Measurements from ENCODE around the gene FAM167B.
"Not testable (repeated sequence)": the region's sequence is repeated elsewhere in the genome, so short reads cannot be mapped to it uniquely, and the experiment has no call there.

FAM167B gene

DNA sequence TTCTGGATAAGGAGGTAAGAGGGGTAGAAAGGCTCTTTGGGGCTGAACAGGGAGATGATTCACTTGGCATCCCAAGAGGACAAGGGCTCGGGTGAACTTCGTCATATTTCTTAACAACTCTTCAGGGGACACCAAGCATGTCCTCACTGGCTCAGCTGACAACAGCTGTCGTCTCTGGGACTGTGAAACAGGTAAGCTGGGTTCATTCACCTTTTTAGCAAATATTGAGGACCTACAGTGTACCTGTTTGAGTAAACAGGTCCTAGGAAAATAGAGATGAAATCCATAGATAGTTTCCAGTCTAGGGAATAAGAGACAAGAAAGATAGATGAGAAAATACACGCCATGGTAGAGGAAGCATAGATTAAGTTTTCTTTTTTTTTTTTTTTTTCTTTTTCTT lies 22.7 kb upstream of the FAM167B start:
- no peak for DNase-seq

DNA sequence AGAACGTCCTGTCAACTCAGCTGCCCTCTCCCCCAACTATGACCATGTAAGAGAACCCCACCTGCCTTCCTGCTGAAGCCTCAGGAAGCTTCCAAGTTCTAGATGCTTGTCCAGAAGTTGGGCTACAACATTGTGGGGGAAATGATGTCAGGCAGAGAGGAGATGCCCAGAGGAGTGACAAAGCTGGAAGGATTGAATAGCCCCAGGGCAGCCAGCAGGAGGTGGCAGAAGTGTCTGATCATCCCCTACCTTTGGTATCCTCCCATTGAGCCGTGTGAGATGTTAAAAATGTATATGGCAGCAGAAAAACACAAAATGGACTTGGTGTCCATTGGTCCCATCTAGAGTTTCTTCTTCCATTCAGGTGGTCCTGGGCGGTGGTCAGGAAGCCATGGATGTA lies 18.3 kb upstream of the FAM167B start:
- no peak for DNase-seq

DNA sequence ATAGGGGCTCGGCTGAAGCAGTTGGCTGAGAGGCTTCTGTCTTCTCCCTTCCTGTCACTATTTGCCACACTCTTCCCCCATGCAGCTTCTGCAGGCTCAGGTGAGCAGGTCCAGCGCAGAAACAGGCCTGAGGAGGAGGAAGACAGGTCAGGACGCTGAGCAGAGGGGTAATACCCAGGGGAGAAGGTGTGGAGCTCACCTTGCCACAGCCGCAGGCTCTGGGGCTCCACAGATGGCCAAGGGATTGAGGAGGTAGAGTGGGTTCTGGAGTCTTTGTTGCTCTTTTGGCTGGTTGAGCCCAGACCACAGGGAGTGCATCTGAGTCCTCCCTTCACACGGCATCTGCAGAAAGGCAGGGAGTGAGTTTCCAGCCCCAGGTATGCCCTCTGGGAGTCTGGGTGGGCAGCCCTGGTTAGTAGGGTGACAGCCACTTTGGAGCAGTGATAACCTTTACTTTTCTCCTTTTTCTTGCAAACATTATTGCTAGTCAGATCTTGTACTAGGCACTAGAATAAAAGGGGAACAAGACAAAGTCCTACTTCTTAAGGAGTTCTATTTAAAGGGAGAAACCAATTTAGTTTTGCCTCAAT lies 15.1 kb upstream of the FAM167B start:
- no peak for DNase-seq

DNA sequence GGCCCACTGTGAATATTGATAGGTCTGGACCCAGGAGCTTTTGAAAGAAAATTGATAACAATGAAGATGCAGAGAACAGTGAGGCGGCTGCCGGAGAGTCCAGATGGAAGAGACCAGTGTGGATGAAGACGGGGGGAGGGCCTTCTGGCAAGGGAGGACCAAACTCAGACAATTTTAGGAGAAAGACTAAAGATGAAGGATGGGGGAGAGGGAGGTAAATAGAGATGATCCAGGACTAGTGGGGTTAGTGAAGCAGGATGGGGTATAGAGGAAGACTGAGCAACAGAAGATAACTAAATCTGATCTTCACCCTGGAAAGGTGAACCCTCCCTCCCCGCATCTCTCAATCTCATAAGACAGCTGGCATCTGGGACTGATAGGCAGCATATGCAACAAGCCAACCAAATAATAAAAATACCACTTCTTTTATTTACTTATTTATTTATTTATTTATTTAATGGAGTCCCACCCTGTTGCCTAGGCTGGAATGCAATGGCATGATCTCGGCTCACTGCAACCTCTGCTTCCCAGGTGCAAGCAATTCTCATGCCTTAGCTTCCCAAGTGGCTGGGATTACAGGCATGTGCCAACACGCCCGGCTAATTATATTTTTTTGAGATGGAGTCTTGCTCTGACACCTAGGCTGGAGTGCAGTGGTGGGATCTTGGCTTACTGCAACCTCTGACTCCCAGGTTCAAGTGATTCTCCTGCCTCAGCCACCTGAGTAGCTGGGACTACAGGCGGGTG lies 14.3 kb upstream of the FAM167B start:
- no peak for DNase-seq

DNA sequence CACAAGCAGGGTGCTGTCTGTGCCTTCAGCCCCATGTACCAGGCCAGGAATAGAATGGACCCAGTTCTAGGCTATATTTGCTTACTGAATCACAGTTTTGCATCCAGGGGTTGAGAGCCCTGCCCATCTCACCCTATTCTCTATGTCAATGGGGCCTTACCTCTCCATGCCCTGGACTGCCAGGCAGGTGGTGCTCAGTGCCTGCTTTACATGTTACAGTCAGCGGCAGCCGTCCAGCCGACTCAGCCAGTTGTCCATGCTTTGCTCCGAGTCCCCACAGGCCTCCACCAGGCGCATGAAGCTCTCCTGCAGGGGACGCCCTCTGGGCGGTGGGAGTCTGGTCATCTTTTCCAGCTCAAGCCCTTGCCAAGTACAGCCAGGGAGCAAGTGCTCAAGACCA lies 12.2 kb upstream of the FAM167B start:
- no peak for DNase-seq

DNA sequence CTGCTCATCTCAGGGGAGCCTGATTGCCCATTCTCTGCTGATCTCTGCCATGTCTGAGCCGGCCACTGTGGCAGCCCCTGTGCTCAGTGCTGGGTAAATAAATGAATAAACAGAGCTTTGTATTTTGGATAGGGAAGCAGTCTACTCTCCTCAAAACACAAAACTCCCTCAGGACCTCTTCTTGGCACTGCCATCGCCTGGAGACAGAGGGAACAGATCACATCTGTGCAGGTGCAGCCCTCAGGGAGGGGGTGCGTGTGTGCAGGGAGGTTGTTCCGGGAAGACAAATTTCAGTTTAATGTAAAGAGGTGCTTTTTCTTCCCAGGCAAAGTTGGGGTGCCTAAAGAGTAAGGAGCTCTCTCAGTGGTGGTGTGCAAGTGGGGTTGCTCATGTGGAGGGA lies 7.7 kb upstream of the FAM167B start:
- DNase-seq = no peak

DNA sequence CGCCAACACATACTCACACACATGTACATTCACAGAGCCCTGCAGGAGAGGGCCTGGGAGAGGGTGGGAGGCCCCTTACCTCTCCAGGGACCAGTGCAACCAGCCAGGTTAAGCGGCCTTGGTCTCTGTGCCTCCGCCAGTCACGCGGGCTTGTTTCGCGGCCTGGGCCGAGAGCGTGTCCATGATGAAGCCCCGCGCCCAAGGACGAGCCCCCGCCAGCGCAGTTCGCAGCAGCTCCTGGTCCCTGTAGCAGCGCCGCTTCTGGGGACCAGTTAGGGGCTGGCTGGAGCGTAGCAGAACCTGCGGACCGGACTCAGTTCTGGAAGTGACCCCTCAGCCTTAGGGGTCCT lies 7.3 kb upstream of the FAM167B start:
- no peak for DNase-seq

DNA sequence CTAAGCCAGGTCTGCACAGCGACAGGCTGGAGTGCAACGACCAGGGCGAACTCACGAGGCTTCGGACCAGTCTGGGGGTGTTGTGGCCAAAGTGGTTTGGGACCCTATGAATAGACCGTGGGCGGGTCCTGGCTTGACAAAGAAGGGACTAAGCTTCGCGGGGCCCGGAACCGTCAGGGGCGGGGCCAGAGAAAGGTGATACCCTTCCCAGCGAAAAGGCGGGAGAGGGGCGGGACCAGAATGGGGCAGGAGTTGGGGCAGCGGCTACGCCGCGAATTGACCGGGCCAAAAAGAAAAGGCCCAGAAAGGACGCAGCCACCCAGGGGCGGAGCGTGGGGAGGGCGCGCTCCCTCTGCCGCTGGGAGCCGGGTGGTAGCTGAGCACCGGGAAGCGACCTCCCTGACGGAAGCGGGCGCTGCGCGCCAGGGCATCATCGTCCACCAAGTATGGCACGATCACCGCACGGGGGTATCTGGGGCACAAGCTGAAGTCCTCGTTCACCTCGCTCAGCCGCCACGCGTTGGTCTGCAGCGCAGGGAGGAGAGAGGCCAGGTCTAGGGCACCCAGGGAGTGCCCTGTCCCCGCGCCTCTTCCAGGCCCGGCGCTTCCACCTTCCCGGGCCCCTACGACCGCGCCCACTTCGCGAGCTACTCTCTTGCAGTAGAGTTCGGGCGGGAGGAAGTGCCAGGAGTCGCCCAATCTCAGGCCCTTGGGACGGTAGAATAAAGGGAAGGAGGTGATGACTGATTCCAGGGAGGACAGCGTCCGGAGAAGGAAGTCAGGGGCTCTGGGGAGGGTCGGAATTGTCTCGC lies 6.7 kb upstream of the FAM167B start:
- DNase-seq = no peak

DNA sequence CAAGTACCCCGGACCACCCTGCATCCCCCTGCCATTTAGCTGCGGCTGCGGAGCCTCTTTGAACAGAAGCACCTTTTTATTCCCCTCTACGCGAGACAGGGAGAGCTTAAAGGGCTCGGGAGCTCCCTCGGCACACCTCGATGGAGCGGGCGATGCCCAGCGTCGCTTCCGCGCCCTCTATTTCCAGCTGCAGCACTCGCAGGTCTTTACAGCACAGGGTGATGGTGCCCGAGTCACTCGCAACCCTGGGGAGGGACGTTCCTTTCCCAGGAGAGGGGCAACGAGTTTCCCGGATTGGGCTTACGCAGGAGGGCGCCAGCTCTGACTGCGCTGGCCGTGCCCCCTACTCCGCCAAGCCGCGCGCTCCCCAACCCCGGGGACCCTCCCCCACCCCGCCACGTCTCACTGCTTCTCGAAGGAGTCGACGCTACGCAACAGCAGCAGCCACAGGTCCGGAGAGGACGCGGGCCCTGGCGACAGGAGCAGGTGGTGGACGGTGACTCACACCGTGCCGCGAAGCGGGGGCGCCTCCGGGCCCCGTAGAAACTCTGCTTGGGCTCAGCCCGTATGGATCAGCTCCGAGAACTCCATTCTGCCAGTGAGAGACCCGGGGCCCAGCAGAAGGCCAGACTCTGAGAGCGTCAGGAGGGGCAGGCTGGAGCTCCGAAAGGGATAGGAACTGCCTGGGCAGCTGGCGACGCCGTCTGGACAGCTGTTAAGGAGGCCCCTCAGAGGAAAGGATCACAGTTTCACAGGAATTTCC lies 5.8 kb upstream of the FAM167B start:
- DNase-seq = no peak

DNA sequence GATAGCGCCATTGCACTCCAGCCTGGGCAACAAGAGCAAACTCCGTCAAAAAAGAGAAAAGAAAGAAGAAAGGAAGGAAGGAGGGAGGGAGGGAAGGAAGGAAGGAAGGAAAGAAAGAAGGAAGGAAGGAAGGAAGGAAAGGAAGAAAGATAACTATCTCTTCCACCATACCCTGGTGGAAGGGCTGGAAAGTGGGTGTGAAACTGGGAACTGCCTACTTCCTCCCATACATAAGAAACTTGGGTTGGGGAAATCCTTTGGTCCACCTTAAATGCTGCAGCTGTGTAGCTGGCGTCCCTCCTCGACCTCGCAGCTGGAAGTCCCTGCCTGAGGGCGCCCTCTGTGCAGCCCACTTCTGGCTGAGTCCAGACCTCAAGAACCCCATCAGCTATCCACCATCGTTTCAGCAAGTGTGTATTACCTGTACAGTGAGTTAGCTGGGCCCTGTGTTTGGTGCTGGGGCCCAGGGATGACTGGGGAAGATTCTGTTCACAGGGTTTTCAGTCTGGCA lies 4.6 kb upstream of the FAM167B start:
- no peak for DNase-seq

DNA sequence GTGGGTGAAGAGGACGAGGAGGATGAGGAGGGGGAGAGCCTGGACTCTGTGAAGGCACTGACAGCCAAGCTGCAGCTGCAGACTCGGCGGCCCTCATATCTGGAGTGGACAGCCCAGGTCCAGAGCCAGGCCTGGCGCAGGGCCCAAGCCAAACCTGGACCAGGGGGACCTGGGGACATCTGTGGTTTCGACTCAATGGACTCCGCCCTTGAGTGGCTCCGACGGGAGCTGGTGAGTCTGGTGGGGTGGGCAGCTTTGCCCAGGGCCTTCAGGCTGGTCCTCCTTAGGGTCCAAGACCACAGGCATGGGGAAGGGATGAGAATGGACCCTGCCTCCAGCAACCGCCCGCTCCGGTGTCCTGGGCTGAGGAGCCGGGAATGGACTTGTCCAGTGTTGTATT lies 430 bp downstream of the FAM167B start:
- no peak for DNase-seq

DNA sequence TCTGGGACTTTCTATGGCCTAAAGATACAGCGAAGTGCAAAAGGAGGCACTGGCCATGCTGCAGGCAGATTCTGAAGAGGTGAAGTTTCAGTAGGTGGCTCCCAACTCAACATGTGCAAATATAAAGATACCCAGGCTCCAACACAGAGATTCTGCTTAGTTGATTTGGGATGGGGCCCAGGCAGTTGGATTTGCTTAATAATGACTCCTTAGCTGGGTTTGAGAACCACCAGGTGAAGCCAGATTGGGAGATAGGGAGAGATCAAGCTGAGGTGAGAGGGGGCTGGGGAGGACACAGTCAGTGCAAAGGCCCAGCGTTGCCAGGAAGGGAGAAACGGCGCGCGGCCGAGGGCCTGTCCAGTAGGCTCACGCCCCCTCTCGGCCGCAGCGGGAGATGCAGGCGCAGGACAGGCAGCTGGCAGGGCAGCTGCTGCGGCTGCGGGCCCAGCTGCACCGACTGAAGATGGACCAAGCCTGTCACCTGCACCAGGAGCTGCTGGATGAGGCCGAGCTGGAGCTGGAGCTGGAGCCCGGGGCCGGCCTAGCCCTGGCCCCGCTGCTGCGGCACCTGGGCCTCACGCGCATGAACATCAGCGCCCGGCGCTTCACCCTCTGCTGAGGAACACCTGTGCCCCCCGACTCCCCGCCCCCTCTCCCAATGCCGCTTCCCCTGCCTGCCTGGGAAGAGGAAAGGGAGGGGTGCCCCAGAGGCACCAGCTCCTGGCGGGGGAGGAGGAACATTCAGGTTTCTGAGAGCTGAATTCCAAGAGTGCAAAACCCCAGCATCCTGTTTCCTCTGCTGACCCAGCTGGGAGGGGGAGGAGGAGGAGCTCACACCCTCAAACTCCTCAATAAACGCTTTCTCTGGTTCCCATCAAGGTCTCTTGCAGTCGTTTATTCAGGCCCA lies 1.2 kb downstream of the FAM167B start:
- DNase-seq = no peak

DNA sequence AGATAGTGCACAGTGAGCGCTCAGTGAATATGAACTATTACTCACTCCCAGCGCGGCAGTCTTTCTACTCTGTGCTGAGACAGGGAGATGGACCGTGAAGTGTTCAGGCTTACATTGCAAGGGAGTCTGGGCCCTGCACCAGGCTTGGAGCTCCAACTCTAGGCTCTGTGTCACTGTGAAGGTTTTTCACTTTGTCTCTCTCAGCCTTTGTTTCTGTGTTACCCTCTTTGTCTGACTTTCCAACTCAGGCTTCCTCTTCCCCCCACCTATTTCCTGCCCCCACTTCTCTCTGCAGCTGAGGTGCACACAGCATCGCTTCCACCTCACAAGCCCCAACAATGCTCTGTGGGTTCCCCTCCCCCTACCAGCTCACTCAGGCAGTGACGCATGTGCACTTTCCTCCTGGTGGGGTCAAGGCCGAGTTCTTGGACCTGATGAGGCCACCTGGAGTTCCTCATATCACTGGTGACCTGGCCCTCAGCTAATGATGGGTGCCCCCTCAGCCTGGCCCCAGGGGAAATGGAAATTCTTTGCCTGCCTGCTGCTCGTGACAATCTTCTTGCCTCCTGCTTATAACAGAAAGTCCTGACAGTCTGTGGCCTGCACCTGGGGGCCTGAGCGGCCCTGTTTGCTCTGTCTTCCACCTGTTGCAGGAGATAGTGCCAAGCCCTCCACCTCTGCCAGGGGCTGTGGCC lies 3.0 kb downstream of the FAM167B start:
- no peak for DNase-seq

DNA sequence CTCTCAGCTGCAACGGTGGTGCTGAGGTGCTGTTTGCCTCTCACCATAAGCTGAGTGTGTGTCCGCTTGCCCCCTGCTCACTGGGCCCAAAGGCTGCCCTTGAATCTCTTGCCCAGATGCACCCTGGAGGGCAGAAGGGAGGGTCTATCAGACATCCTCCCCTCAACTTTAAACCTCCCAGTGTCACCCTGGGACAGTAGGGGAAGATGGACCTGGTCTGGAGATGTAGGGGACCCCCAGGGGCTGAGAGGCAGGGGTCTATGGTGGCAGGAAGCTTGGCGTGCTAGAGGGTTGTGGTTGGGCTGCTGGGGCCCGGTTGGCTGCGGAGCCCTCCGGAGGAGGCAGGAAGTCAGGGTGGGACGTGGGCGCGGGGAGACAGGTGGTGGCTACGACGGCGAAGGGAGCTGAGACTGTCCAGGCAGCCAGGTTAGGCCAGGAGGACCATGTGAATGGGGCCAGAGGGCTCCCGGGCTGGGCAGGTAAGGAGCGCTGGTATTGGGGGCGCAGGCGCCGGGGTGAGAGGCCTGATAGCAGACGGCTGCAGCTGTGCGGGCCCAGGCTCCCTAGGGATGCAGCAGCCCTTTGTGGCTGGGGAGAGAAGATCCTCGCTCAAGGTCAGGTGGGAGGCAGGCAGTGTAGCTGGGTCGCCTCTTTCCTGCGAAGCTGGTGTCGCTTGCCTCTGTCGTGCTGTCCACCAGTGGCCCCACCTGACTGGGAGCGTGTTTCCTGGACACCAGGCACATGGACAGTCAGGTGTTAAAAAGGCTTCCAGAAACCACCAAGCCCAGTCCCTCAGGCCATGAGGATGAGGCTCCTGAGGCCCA lies 4.1 kb downstream of the FAM167B start, which contains the start of gene LCK:
TSS of gene LCK (plus strand) at position 373 of the 824 bp plus-strand sequence. CDS start 23,065 bp downstream, outside the sequence.
- no peak for DNase-seq

DNA sequence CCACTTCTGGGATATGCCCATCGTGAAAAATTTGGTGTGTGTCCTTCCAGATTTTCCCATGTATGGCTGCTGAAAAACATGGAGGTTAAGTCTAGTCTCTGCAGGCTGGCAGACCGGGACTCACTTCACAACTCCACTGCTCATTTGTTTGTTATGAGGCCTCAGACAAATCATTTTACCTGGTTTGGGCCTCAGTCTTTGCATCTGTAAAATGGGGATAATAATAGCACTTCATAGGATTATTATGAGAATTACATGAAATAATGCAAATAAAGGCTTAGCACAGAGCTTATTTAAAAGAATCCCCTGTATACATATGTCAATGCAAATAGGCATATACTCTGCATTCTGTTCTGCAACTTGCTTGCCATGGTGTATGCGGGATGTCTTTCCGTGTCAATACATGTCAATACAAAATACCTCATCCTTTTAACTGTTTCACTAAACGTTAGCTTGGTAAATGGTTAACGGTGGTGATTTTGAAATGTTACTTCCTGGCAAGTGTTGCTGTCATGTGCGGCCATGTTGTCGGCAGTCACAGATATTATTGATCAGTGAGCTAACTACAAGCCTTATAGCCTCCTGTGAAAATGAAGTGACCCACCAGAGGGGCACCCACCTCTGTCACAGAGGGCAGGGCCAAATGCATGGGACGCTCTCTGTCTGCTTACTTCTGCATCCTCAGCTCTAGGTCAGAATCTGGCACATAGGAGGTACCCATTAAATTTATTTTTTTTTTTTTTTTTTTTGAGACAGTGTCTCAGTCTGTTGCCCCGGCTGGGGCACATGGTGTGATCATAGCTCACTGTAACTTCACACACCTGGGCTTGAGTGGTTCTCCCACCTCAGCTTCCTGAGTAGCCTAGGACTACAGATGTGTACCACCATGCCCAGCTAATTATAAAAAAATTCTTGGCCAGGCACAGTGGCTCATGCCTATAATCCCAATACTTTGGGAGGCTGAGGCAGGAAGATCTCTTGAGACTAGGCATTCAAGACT lies 8.3 kb downstream of the FAM167B start:
- DNase-seq = no peak

DNA sequence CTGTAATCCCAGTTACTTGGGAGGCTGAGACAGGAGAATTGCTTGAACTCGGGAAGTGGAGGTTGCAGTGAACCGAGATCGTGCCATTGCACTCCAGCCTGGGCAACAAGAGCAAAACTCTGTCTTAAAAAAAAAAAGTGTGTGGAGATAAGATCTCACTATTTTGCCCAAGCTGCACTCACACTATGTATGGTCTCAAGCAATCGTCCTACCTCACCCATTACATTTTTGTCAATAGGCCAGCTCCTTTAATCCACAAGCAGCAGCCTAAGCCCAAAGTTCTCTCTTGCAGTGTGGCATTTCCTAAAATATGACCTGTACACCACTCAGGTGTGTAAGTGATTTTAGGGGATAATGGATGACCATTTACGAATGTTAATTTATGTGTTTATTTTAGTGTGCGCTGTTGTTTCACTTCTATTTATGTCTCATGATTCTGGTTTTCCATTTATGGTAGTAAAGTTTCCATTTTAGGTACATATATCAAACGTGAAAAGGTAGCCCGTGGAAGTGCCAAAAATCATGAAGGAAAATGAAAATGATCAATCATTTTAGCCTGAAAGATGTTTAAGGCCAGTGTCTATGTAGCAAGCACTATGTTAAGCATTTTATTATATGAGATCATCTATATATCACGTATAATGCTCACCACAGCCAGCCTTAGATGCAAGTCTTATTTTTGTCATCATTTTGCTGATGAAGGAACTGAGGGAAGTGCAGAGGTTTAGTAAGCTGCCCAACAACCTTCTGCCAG lies 9.6 kb downstream of the FAM167B start:
- DNase-seq = no peak

DNA sequence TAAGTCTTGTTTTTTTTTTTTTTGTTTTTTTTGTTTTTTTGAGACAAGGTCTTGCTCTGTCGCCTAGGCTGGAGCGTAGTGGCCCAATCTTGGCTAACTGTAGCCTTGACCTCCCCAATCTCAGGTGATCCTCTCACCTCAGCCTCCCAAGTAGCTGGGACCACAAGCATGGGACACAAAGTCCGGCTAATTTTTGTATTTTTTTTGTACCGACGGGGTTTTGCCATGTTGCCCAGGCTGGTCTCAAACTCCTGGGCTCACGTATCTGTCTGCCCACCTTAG lies 10.1 kb downstream of the FAM167B start:
- no peak for DNase-seq

DNA sequence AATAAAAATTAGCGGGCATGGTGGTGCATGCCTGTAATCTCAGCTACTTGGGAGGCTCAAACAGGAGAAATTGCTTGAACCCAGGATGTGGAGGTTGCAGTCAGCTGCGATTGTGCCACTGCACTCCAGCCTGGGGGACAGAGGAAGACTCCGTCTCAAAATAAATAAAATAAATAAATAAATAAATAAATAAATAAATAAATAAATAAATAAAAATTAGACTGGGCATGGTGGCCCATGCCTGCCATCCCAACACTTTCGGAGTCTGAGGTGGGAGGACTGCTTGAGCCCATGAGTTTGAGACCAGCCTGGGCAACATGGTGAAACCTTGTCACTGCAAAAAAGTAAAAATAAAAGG lies 16.2 kb downstream of the FAM167B start:
- DNase-seq = not testable (repeated sequence)

DNA sequence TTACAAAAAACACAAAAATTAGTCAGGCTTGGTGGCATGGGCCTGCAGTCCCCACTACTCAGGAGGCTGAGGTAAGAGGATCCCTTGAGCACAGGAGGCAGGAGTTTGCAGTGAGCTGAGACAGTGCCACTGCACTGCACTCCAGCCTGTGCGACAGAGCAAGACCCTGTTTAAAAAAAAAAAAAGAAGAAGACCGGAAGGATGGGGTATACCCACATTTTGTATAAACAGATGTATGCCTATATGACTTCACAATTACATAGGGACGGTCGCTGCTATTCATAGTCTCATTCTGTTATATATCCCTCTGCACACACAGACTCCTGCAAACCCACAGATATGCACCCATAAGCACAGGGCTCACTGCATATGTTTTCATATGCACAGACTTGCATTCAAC lies 16.7 kb downstream of the FAM167B start:
- DNase-seq = no peak
